Measurements from ENCODE around the gene ANXA9. TPM values are rescaled to one million over a fixed set of nuclear protein-coding genes. Genes with fewer than 3 reads are reported as not detected.

Gene ANXA9
- total and polyA plus RNA-seq, 7 donors = 0.07 to 0.10 (median 0.07) TPM; not detected in 4

- ATAC-seq (no peak), DNase-seq (no peak)
- intact Hi-C loops (cut with DNase I) = no loop called here
- WGBS, 3 donors = 69 to 78% (median 72%) methylated on average over 5 of the region's 5 CpGs
- Histone ChIP-seq H3K27ac (no peak overlapping the region), H3K9me3 (no peaks in the 10 kb centered on the region), H3K27me3 (ENCODE audit: insufficient read depth in 3 of 3, low read length in 2 of 3) (no peaks in the 10 kb centered on the region), H3K4me3 (no peak overlapping the region), H3K4me1 (no peaks in the 10 kb centered on the region), H3K36me3 (ENCODE audit: insufficient read depth in 1 of 2, low read depth in 1 of 2) (peaks cover 19 to 100% of the 10 kb centered on the region in 2 donors)
- TF ChIP-seq CTCF (IDR thresholded peaks at IDR 0.05) = no peak
These were observed 18.0 kb upstream of the ANXA9 start for GRCh38 chr1:150964164-150964489.

- intact Hi-C loops (cut with DNase I) = no loop called here
- WGBS, 3 donors = 85 to 90% (median 89%) methylated on average over 4 of the region's 4 CpGs
- TF ChIP-seq CTCF (IDR thresholded peaks at IDR 0.05) = no peak
- no peak overlapping the region for H3K4me3 ChIP-seq
- ATAC-seq (no peak), DNase-seq (no peak)
- H3K4me1 ChIP-seq = peaks cover 7% of the 10 kb centered on the region
- H3K27ac ChIP-seq = no peak overlapping the region
- no peaks in the 10 kb centered on the region for H3K27me3 ChIP-seq (ENCODE audit: insufficient read depth in 3 of 3, low read length in 2 of 3)
- peaks cover 13 to 86% of the 10 kb centered on the region in 2 donors for H3K36me3 ChIP-seq (ENCODE audit: insufficient read depth in 1 of 2, low read depth in 1 of 2)
- no peaks in the 10 kb centered on the region for H3K9me3 ChIP-seq
These were observed 16.5 kb upstream of the ANXA9 start for GRCh38 chr1:150965605-150966004.

- 62 to 77% (median 66%) methylated on average over 6 of the region's 6 CpGs for WGBS, 3 donors
- intact Hi-C loops (cut with DNase I) = no loop called here
These were observed 16.1 kb upstream of the ANXA9 start for GRCh38 chr1:150966011-150966410.

GRCh38 chr1:150967936-150968335 is 14.2 kb upstream of the ANXA9 start:
- Histone ChIP-seq H3K27me3 (ENCODE audit: insufficient read depth in 3 of 3, low read length in 2 of 3) (no peaks in the 10 kb centered on the region), H3K9me3 (no peaks in the 10 kb centered on the region), H3K27ac (no peak overlapping the region), H3K4me1 (peaks cover 29% of the 10 kb centered on the region), H3K4me3 (no peak overlapping the region), H3K36me3 (ENCODE audit: insufficient read depth in 1 of 2, low read depth in 1 of 2) (peaks cover 9 to 63% of the 10 kb centered on the region in 2 donors)
- DNase-seq (no peak), ATAC-seq (no peak)
- 95 to 97% (median 97%) methylated on average over 13 of the region's 13 CpGs for WGBS, 3 donors
- no peak for TF ChIP-seq CTCF (IDR thresholded peaks at IDR 0.05)
- intact Hi-C loops (cut with DNase I) = no loop called here

More at GRCh38 chr1:150966011-150966410, 16.1 kb upstream of the ANXA9 start:
- ATAC-seq = no peak
- H3K4me1 ChIP-seq = peaks cover 11% of the 10 kb centered on the region
- H3K9me3 ChIP-seq = no peaks in the 10 kb centered on the region
- H3K4me3 ChIP-seq = no peak overlapping the region
- no peak for TF ChIP-seq CTCF (IDR thresholded peaks at IDR 0.05)
- no peaks in the 10 kb centered on the region for H3K27me3 ChIP-seq (ENCODE audit: insufficient read depth in 3 of 3, low read length in 2 of 3)
- H3K27ac ChIP-seq = no peak overlapping the region
- peaks cover 10 to 82% of the 10 kb centered on the region in 2 donors for H3K36me3 ChIP-seq (ENCODE audit: insufficient read depth in 1 of 2, low read depth in 1 of 2)
- no peak for DNase-seq

GRCh38 chr1:150968491-150968890 is 13.6 kb upstream of the ANXA9 start:
- no peak overlapping the region for H3K4me3 ChIP-seq
- no peak overlapping the region for H3K27ac ChIP-seq
- 90 to 95% (median 94%) methylated on average over 4 of the region's 4 CpGs for WGBS, 3 donors
- peaks cover 35% of the 10 kb centered on the region for H3K4me1 ChIP-seq
- H3K27me3 ChIP-seq (ENCODE audit: insufficient read depth in 3 of 3, low read length in 2 of 3) = no peaks in the 10 kb centered on the region
- DNase-seq (no peak), ATAC-seq (no peak)
- H3K9me3 ChIP-seq = no peaks in the 10 kb centered on the region
- intact Hi-C loops (cut with DNase I) = no loop called here
- no peak for TF ChIP-seq CTCF (IDR thresholded peaks at IDR 0.05)
- H3K36me3 ChIP-seq (ENCODE audit: insufficient read depth in 1 of 2, low read depth in 1 of 2) = peaks cover 9 to 57% of the 10 kb centered on the region in 2 donors

All from psoas muscle (tissue), 8 donors.